K562 (cell line): Measurements from ENCODE around the gene COPG2. TPM values are rescaled to one million over a fixed set of nuclear protein-coding genes. Genes with fewer than 3 reads are reported as not detected.
A peak's percentile ranks its signal among the peaks of the same experiment; 100 is the strongest.

Experiments used
- ARID4B ChIP-seq: sonication (generic); formaldehyde crosslinking; IDR thresholded peaks from 2 replicates; pipeline ENCODE4 v1.8.0; 2022; ENCODE audit warnings: mild to moderate bottlenecking, missing genetic modification reagents
- BRF1 ChIP-seq: IDR thresholded peaks from 3 replicates; pipeline ENCODE4 v1.6.1; 2011; ENCODE audit warnings: borderline replicate concordance, mild to moderate bottlenecking; ENCODE audit not compliant: insufficient read length; ENCODE audit errors: extremely low read depth
- CBX2 ChIP-seq: fragments of 200-600 bp; sonication (generic); IDR thresholded peaks from one replicate; pipeline ENCODE4 v1.6.1; 2012; ENCODE audit warnings: mild to moderate bottlenecking, low read length, inconsistent platforms; ENCODE audit not compliant: insufficient read depth, poor library complexity, severe bottlenecking
- FOXK1 ChIP-seq: sonication (generic); formaldehyde crosslinking; IDR thresholded peaks from 2 replicates; pipeline ENCODE4 v1.8.0; 2022; ENCODE audit warnings: missing genetic modification reagents, mild to moderate bottlenecking, borderline replicate concordance
- GTF2F1 ChIP-seq: IDR thresholded peaks from 2 replicates; pipeline ENCODE4 v1.6.1; 2011; ENCODE audit warnings: low read depth, low read length, improper control_type of control experiment
- LEF1 ChIP-seq: fragments of 450-650 bp; IDR thresholded peaks from 2 replicates; pipeline ENCODE4 v1.6.1; 2016; ENCODE audit warnings: mild to moderate bottlenecking
- MAFF ChIP-seq: IDR thresholded peaks from 2 replicates; pipeline ENCODE4 v1.6.1; 2012; ENCODE audit warnings: low read length, improper control_type of control experiment
- MED1 ChIP-seq: sonication (generic); formaldehyde crosslinking; IDR thresholded peaks from 2 replicates; pipeline ENCODE4 v1.8.1; 2023; ENCODE audit warnings: missing genetic modification reagents, borderline replicate concordance
- POU5F1 ChIP-seq: fragments of 150-350 bp; IDR thresholded peaks from 2 replicates; pipeline ENCODE4 v1.6.1; 2014; ENCODE audit warnings: borderline replicate concordance, low read length, low read depth, mild to moderate bottlenecking; ENCODE audit not compliant: partially characterized antibody
- RBM22 ChIP-seq: fragments of 200-400 bp; formaldehyde crosslinking; IDR thresholded peaks from 2 replicates; pipeline ENCODE4 v1.6.1; 2018; ENCODE audit warnings: low read length, low read depth; ENCODE audit not compliant: poor library complexity, severe bottlenecking
- SREBF1 ChIP-seq: fragments of 150-350 bp; IDR thresholded peaks from 2 replicates; pipeline ENCODE4 v1.6.1; 2014; ENCODE audit warnings: antibody characterized with exemption, low read depth, low read length, borderline replicate concordance
- STAT5B ChIP-seq: fragments of 250-450 bp; sonication (Bioruptor Pico); IDR thresholded peaks from 2 replicates; pipeline ENCODE4 v1.8.0; 2021; ENCODE audit warnings: mild to moderate bottlenecking, inconsistent platforms
- THRB ChIP-seq: fragments of 450-650 bp; formaldehyde crosslinking; conservative IDR thresholded peaks from 2 replicates; pipeline ENCODE4 v1.4.0; 2022; ENCODE audit warnings: mild to moderate bottlenecking, missing genetic modification characterization
- ZNF263 ChIP-seq: sonication (generic); formaldehyde crosslinking; IDR thresholded peaks from 2 replicates; pipeline ENCODE4 v1.8.0; 2022; ENCODE audit warnings: mild to moderate bottlenecking, missing genetic modification reagents, borderline replicate concordance
- ZNF444 ChIP-seq: fragments of 250-450 bp; sonication (Bioruptor Pico); IDR thresholded peaks from 2 replicates; pipeline ENCODE4 v1.4.0; 2020; ENCODE audit warnings: mild to moderate bottlenecking, moderate library complexity
- ZNF717 ChIP-seq: fragments of 250-450 bp; sonication (Bioruptor Pico); IDR thresholded peaks from 2 replicates; pipeline ENCODE4 v1.5.0; 2021
- ZNF764 ChIP-seq: fragments of 250-450 bp; sonication (Bioruptor Pico); IDR thresholded peaks from 2 replicates; pipeline ENCODE4 v1.4.0; 2020; ENCODE audit warnings: low read depth, mild to moderate bottlenecking, moderate library complexity
- polyA plus RNA-seq, 8 experiments: library from polyadenylated mRNA; depleted of rRNA in 4 of 8; stranded (reverse) in 5 of 8; unstranded in 3 of 8; fragments of >200 nt; fragmentation: Nextera tagmentation in 2 of 8; fragmentation: Illumina TruSeq in 1 of 8; extraction: Ambion mirVana in 2 of 8; extraction: Trizol in 1 of 8; gene quantifications; 2 replicates each; pipeline versions ENCODE4 v1.2.1 to v1.2.3, GENCODE V29; 2011 to 2014; ENCODE audit warnings: inconsistent platforms in 1 of 8, missing spikeins in 1 of 8
- total RNA-seq, 7 experiments: library from RNA; depleted of rRNA in 6 of 7; stranded (reverse); fragments of >200 nt in 6 of 7; fragmentation: Illumina TruSeq in 2 of 7; extraction: Trizol in 2 of 7; gene quantifications; 2 replicates each; pipeline versions ENCODE4 v1.2.1 to v1.2.3, GENCODE V29; 2011 to 2021; ENCODE audit warnings: low replicate concordance in 1 of 7
- TF ChIP-seq, protein P1 (sequence below): fragments of 250-450 bp; sonication (Bioruptor Pico); IDR thresholded peaks from 2 replicates; pipeline ENCODE4 v1.8.0; 2022; ENCODE audit warnings: inconsistent platforms, mild to moderate bottlenecking, moderate library complexity, borderline replicate concordance
- TF ChIP-seq, protein P2 (sequence below): fragments of 200-400 bp; formaldehyde crosslinking; IDR thresholded peaks from 2 replicates; pipeline ENCODE4 v1.6.1; 2017; ENCODE audit warnings: mild to moderate bottlenecking, low read depth, low read length, moderate library complexity

The COPG2 gene
- total and polyA plus RNA-seq, 9 of the 15 experiments (the other 6 are each of a cell fraction or from before 2014, with no cell fraction given), result 6.6 to 104 (median 32.5) TPM

GRCh38 chr7:130667593-130668257 is 823 bp downstream of the COPG2 start (continued):
- no peak for TF ChIP-seq BRF1
- TF ChIP-seq ZNF263, result no peak
- TF ChIP-seq POU5F1, result no peak
- 0 out of 2 replicates have a peak, but pooled peaks have one; percentile 74 for TF ChIP-seq FOXK1 (CRISPR knock-in tag)
- TF ChIP-seq, protein P1, sequence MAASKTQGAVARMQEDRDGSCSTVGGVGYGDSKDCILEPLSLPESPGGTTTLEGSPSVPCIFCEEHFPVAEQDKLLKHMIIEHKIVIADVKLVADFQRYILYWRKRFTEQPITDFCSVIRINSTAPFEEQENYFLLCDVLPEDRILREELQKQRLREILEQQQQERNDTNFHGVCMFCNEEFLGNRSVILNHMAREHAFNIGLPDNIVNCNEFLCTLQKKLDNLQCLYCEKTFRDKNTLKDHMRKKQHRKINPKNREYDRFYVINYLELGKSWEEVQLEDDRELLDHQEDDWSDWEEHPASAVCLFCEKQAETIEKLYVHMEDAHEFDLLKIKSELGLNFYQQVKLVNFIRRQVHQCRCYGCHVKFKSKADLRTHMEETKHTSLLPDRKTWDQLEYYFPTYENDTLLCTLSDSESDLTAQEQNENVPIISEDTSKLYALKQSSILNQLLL, result no peak
- TF ChIP-seq SREBF1, result no peak
- TF ChIP-seq, protein P2, sequence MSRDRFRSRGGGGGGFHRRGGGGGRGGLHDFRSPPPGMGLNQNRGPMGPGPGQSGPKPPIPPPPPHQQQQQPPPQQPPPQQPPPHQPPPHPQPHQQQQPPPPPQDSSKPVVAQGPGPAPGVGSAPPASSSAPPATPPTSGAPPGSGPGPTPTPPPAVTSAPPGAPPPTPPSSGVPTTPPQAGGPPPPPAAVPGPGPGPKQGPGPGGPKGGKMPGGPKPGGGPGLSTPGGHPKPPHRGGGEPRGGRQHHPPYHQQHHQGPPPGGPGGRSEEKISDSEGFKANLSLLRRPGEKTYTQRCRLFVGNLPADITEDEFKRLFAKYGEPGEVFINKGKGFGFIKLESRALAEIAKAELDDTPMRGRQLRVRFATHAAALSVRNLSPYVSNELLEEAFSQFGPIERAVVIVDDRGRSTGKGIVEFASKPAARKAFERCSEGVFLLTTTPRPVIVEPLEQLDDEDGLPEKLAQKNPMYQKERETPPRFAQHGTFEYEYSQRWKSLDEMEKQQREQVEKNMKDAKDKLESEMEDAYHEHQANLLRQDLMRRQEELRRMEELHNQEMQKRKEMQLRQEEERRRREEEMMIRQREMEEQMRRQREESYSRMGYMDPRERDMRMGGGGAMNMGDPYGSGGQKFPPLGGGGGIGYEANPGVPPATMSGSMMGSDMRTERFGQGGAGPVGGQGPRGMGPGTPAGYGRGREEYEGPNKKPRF, result no peak
- TF ChIP-seq ZNF764, result no peak
- TF ChIP-seq ZNF444, result no peak
- no peak for TF ChIP-seq CBX2
- TF ChIP-seq GTF2F1, result no peak
- TF ChIP-seq THRB (CRISPR knock-in tag), result no peak
- no peak for TF ChIP-seq LEF1
- no peak for TF ChIP-seq ZNF717 (CRISPR knock-in tag)
- peak; percentile 14; the same call in 1 of the 2 replicates for TF ChIP-seq MAFF
- TF ChIP-seq RBM22, result no peak
- TF ChIP-seq ARID4B, result peak; percentile 60; the same call in 1 of the 2 replicates
- no peak for TF ChIP-seq STAT5B (CRISPR knock-in tag)
- no peak for TF ChIP-seq MED1
